Stimulated activated CD8-positive, alpha-beta memory T cell treated with anti-CD3 and anti-CD28 coated beads, Interleukin-7, amount 100 ng/mL, for 48 hours (primary cell): ENCODE results near the gene BHLHA9.
"Not testable (repeated sequence)": the region's sequence is repeated elsewhere in the genome, so short reads cannot be mapped to it uniquely, and the experiment has no call there.

ENCODE experiments used
- DNase-seq, 2 donors: peaks; one replicate each; pipeline ENCODE4 v3.0.0-alpha.2; 2020; ENCODE audit warnings: low read depth in 1 of 2; ENCODE audit errors: extremely low read depth in 1 of 2

BHLHA9 gene

GRCh38 chr17:1299552-1300370 lies 29.5 kb downstream of the BHLHA9 start:
- no peak for DNase-seq

GRCh38 chr17:1300371-1300905 lies 30.2 kb downstream of the BHLHA9 start:
- no peak for DNase-seq

DNA sequence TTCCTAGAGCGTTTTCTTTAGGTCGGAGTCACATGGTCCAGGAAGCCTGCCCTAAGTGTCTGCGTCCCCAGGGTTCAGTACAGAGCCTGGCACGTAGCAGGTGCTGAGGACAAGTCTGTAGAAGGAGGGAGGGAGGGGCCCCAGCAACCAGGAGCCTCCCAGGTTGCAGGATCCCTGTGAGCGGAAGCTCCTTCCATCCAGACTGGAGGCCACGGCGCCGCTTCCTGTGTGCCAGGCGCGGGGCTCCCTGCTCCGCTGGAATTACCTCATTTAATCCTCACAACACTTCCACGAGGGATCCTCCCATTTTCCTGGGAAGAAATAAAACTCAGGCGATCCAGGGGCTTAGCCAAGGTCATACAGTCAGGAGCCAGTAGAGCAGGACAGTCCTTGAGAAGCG lies 31.3 kb downstream of the BHLHA9 start:
- DNase-seq: no peak

DNA sequence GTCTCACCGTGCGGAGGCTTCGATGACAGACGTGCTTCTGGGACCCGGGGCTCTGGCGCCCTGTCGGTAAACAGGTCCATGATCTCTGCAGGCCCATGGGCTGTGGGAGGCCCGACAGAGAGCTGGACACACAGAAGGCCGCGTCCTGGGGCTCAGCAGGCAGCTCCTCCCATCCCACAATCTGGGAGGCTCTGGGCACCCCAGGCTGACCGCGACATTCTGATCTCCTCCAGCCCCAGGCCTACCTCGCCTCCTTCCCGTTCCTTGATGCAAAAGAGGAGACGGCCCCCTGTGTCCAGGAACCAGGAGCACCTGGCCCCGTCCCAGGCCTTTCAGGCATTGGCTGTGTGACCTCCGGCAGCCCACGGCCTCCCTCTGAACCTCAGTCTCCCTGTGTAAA lies 32.5 kb downstream of the BHLHA9 start:
- DNase-seq: no peak

GRCh38 chr17:1304522-1304921 lies 34.3 kb downstream of the BHLHA9 start:
- DNase-seq: no peak

DNA sequence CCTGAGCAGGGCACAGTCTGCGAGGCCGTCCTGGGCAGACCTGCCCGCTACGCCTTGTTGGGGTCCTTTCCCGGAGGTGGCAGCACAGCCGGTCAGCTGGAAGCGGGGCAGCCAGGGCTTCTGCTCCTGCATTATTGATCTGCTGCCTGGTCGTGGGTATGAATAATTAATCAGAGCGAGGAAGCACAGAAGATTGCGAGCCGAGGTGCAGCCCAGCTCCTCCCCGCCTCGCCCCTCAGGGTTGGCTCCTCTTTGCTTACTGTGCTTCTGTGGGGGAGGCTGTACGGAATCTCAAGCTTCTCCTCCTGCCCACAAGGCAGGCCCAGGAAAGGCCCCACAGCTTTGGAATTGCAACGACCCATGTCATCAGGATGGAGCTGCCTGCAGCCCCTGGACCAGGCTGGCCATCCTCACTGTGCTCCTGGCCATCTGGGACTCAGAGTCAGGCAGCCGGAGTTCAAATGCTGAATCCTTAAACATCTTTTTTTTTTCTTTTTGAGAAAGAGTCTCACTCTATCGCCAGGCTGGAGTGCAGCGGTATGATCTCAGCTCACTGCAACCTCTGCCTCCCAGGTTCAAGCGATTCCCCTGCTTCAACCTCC lies 34.8 kb downstream of the BHLHA9 start:
- no peak for DNase-seq

- not testable (repeated sequence) for DNase-seq
Observed at GRCh38 chr17:1307829-1308228, 37.6 kb downstream of the BHLHA9 start.

- no peak for DNase-seq
Observed at GRCh38 chr17:1312261-1312870, 42.1 kb downstream of the BHLHA9 start.

DNA sequence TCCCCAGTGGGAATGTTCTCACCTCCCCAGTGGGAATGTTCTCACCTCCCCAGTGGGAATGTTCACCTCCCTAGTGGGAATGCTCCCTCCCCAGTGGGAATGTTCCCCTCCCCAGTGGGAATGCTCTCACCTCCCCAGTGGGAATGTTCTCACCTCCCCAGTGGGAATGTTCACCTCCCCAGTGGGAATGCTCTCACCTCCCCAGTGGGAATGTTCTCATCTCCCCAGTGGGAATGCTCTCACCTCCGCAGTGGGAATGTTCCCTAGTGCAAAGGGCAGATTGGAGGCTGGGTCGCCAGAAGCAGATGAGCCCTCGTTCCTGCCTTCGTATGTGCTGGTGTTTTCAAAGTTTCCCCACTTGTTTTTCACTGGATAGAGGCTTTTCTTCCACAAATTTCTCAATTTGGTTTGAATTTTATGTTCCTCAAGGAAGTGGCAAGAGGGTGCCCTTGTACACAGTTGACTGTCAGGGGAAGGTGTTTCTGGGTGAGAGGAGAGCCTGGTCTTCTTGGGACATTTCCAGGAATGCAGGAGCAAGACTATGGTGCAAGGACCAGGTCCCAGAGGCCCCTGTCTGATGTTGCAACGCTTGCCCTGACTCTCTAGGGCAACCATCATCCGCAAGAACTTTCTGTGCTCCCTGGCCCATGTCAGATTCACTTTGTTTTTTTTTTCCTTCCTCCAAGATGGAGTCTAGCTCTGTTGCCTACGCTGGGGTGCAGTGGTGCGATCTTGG lies 43.2 kb downstream of the BHLHA9 start:
- DNase-seq: no peak

- DNase-seq: no peak
Observed at GRCh38 chr17:1315409-1315808, 45.2 kb downstream of the BHLHA9 start.

- no peak for DNase-seq
Observed at GRCh38 chr17:1315891-1316403, 45.7 kb downstream of the BHLHA9 start.
